Stimulated activated CD4-positive, alpha-beta T cell treated with anti-CD3 and anti-CD28 coated beads, Interleukin-12 subunit alpha, Interleukin-12 subunit beta, amount 100 ng/mL, for 4 hours (primary cell): ENCODE data around the gene RCC2.

Experiments
- DNase-seq: peaks from one replicate; pipeline ENCODE4 v3.0.0-alpha.2; 2020

RCC2 gene

DNA sequence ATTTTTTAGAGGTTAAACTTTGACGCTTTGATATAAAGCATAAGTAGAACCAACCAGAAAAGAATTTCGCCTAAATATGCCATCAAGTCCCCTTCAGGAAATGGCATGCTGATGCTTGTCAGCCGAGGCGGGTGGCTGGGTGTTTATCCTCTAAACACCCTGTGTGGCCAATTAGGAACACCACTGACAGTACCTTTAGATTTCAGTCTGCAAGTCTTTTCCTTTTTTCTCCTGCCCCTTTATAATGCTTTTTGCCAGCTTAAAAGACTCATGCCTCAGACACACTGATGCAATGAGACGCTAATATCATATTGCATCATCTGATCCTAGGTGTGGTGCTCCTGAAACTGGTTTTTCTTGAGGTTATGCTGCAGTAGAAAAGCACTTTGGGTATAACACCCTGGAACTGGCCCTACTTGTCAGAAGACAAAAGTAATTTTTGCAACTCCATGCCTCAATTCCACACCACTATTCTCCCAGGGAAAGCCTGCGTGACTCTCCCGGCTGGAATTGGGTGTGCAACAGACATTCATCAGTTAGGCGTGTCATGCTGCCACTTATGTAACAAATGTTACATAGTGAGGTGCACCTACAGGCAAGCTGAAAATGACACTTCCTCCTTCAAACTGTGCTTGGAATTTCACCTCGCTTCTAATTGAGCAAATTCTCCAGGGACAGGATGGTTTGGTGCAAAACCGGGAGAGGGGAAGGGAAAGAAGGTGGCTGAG, 2.0 kb upstream of the RCC2 start:
- no peak for DNase-seq

DNA sequence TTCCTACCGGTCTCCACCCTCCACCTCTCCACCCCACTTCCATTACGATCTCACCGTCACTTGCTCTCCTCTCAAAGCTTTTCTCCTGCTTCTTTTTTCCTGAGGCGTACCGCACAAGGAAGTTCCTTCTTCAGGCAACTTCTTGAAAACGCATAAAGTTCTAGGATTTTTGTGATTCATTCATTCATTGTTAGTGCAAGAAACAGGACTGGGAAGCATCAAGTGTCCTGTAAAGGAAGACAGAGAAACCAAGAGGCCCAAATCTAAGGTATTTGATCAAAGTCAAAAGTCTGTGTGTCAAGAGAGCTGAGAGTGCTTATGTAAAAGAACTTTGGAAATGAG, 1.3 kb upstream of the RCC2 start:
- DNase-seq: no peak

DNA sequence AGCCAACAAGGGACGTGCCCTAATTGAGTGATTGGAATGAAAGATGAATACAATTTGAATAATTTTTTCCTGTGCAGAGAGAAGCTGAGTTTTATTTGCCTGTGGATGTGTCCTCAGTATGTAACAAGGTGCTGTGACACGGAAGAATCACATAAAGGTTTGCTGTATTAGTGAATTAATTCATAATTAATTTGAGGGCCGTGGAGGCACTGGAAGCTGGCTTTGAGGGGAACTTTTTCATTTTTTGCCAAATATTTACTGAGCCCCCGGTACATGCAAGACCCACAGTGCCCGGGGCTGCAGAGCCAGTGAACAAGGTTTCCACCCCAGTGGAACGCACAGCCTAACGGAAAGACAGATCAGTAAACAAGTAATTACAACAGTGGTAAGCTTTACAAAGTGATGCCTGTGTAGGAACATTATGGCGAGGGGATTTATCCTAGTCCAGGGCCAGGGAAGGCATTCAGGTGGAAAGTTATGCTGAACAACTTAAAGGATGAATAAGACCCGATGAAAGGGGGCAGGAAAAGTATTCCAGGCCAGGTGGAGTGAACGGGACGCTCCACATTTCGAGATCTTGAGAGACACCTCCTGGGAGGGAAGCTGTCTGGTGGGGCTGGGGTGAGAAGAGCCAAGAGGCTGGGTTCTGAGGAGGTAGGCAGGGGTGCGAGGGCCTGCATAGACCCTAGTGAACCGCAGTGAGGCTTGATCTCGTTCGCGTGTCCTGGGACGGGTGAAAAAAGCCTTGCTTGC, 773 bp upstream of the RCC2 start:
- no peak for DNase-seq

DNA sequence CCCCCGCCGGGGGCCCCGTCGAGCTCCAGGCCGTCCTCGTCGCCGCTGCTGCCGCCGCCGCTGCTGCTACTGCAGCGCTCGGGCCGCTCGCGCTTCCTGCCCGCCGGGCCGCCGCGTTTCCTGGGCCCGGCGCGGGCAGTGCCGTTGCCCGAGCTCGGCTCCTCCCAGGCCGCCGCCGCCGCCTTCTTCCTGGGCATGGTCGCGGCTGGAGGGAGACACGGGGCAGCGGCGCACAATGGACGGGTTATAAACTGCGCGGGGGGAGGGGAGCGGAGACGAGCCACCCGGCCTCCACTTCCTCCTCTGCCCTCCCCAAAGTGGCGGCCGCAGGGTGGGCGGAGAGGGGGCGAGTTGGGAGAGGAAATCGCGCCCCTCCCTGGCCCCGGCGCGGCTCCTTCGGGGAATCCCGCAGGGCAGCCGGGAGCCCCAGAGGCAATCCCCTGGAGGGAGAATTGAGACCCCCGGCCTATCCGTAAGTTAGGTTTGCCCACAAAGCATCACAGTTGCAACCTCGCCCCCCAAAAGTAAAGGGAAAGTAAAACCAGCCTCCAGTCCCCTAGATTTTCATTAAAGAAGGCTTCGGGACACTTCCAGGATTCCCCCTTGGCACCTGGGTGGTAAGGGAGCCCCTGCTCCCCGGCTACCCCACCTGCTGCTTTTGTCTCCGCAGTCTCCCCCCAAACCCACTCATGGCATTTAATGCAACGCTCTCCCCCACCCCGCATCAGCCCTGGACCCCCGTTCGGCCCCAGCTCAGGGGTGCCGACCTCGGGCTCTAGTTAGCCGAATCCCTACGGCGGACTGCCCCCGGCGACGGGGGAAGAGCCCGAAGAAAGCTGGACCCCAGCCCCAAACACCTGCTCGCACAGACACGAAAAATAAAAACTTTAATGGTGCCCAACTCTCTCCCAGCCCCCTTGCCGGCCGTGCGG, 893 bp downstream of the RCC2 start:
- peak; percentile 76 for DNase-seq

DNA sequence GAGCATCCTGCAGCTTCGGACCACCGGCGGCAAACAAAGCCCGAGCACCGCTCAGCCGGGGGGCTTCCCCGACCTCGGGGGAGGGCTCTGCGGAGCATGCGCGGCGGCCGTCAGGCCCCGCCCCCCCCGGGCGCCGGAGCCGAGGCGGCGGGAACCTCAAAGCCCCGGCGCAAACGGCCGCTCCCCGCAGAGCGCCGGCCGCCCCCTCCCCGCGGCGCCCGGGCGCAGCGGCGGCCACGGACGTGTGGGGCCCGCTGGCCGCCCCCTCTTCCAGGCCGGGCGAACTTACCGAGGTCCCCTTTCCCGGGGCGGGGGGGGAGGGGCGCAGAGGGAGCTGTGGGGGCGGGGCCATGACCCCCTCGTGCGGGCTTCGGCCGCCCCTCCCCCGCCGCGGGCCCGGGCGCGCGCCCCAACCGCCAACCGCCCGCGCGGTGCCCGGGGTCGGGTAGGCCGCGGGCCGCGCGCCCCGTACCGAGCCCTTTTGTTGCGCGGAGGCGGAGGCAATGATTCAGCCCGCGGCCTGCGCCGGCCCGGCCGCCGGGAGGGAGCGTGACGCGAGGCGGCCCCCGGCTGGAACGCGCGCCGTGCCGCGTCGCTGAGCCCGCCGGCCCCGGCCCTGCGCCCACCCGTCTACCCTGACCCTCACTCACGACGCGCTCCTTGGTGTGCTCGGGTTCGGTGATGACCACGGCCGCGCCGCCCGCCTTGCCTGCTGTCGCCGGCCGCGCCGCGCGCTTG, 1.7 kb downstream of the RCC2 start:
- peak; percentile 63 for DNase-seq

DNA sequence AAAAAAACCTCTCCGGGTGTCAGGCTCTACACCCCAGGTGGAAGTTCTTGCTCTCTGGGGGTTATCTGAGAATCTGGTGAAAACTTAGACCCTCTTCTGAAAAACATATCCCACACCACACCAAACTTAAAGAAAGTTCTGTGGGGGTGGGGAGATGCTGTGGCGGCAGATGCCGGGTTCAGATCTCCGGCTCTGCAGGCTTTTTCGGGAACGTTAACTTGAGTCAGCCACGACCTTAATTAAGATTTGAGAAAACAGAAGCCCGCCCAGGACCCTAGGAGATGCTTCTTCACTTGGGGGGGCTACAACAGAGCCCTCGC, 2.3 kb downstream of the RCC2 start:
- DNase-seq: no peak

DNA sequence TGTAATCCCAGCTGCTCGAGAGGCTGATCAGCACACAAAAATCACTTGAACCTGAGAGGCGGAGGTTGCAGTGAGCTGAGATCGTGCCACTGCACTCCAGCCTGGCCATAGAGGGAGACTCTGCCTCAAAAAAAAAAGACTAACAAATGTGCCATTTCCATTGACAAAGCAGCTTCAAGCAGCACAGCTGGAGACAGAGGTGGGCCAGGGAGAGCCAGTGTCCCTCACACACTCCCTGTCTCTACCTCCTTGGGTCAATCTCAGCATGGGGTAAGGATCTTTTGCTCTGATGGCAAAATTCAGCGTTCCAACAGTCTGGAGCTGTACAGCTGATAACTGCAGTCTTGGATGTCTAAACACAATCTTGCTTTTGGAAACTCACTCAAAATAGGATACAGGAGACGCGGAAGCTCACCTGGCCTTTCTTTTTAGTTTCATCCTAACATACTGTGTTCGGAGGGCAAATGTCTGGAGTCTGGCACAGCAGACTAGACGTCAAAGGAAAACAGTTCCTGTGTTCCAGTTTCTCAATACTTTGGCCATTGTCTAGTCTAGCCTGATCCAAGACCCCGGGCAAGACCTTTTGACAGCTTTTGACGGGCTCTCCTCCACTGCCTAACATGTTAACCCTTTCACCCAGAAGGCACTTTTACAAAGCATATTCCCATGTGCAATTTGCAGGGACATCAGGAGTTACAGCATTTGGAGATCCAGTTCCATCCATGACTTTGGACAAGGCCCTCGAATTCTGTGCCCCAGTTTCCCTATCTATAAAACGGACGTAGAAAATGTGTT, 2.9 kb downstream of the RCC2 start:
- DNase-seq: no peak

DNA sequence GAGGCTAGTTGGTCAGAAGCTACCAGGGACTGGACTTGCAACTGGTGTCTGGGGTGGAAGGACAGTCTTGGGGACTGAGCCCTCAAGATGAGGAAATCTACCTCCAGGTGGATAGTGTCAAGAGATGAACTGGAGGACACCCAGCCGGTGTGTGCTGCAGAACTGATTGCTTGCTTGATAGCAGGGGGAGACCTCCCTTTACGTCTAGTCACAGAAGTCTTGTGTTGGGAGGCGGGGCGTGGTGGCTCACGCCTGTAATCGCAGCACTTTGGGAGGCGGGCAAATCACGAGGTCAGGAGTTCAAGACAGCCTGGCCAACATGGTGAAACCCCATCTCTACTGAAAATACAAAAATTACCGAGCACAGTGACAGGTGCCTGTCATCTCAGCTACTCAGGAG, 4.9 kb downstream of the RCC2 start:
- DNase-seq: no peak

DNA sequence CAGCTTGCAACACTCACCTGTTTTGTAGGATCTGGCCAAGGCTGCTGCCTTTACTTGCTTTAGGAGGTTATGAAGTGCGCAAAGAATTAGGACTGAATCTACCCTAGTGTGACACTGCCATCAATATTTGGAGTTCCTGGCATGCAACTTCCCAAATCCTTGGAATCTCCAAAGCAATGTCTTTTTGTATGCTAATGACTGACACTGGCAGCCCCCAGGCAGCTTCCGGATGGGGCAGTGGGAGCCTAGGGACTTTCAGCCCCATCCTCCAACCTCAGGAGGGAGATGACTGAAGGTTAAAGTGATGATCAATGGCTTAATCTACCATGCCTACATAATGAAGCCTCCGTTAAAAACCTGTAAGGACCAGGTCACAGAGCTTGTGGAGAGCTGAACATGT, 5.5 kb downstream of the RCC2 start:
- DNase-seq: no peak

DNA sequence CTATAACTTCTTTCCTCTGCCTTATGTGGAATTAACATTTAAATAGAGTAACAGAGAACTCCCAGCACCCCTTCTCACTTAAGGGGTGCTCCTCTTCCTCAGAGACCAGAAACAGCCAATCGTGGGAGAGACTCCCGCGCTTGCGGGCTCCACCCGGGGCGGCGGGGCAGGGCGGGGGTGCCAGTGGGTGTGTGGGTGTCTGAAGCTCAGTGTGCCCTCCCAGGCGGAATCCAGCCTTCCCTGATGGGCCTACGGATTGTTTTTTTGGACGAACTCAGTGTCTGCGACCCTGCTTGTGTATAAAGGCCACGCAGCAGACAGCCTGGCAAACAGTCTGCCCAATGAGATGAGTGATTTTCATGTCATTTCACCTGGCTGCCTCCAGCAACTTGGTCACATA, 6.2 kb downstream of the RCC2 start:
- DNase-seq: no peak

DNA sequence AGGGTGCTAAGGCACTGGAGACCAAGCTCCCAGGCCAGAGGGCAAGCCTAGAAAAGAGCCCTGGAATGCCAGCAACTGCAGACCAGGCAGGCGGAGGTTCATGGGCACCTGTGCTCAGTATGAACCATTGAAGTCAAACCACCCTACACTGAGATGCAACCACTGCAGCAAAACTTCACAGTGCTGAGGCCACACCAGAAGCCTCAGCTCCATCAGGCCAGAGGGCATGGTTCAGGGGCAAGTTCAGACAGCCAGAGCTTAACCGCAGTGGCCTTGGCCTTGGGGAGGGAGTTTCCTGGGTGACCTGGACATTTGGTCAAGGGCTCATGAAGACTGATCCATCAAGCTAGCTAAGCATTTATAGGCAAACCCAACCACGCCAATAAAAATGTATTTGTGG, 7.1 kb downstream of the RCC2 start:
- no peak for DNase-seq

DNA sequence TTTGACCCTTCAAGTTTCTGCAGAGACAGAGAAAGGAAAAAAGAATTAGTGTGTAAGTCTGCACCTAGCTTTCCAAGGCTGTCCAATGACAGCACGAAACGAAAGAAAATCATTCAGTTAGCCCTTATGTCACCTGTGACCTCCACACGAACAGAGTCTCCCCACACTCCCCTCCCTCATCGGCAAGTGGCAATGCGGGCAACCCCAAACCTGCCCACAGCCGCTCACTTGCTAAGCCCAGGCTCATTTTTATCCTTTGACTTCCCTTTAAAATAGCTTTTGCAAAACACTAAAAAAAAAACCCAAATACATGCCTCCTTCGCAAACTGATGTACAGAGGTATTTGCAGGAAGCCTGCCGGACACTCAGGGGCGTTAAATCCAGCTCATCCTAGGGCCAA, 10.3 kb downstream of the RCC2 start:
- DNase-seq: no peak

DNA sequence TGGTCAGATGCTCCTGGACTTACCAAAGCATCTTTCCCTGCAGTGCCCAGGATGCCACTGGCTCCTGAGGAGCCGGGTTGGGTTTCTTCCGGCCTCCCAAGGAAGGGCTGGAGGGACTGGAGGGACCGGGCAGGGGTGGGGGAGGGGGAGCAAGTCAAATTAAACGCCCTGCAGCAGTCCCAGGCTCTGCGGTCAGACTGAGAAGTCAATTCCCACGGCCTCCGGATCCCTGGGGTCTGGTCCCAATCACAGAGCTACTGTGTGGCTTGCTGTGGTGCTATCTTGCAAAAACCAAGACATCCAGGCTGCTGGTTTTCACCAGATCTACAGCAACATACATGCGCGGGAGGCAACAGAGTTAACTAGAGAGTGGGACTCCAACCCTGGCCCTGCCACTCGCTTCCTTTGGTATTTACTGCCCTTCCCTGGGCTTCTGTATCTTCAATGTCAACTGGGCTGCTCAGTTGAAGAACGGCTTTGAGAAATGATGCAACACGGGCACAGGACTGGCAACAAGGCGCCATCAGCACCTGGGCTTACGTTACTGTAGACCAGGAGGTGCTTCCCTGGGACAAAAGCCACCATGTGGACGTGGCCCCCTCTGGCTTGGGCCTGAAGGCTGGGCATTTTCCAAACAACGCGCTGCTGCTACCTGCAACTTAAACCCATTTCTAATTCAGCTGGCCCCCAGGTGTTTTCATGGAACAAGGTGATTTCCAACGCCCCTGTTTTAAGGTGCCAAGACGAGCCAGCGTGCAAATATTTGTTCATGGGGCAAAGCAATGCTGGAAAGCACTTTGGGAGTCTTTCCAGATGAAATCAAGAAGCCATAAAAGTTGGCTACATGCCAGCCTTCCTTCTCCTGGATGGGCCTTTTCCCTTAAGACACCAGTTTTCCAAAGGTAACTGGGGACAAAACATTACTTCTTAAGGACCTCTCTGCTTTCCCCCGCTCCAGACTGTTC, 11.5 kb downstream of the RCC2 start:
- DNase-seq: no peak

DNA sequence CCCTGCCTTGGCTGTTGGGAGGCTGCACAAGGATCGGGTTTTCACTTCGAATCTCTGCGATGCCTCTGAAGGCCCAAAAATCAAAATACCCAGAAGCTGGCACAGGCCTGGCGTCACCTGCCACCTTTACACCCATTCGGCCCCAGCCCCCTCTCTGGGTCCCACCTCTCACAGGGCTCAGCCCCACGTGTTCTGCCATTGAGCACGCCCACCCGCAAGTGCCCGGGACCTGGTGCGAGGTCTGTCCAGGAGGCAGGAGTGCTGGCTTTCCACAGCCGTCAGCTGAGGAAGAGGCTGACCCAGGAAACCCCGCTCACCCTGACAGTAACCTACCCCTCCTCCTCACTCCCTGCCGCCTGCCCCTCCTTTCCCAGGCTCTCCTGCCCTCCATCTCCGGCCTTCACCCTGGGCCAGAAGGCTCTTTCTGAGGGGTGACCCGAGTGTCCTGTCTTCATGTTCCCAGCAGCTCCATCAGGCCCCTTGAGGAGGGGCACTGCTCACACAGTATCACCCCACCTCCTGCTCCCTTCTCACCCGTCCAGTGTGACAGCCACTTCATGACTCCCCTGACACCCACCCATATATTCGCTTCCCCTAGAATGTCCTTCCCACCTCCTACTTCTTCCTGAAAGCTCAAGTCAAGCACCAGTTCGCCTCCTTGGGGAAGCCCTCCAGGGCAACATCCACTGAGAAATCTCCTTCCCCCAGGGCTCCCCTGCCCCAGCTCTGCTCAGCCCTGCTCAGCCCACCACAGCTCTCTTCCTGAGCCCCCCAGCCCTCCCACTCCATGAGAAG, 13.5 kb downstream of the RCC2 start:
- no peak for DNase-seq

DNA sequence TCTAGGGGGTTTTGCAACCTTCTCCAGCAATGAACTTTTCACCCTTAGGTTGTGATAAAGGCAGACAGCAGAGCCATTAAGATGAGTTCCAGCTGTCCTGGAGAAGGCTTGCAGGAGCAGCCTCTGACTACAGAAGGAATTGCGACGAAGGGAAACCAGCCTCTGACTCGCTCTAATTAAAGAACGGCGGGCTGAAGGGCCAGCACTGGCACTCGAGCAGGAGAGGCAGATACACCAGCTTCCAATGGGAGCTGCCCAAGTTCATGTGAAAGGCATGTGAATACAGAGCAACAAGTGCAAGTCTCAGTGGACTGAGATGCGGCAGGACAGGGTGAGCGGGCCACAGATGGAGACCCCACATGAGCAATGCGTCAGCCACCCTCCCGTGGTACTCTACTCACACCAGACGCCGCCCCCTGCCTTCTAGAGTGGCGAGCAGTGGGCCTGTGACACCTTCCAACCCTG, 15.7 kb downstream of the RCC2 start:
- DNase-seq: no peak

DNA sequence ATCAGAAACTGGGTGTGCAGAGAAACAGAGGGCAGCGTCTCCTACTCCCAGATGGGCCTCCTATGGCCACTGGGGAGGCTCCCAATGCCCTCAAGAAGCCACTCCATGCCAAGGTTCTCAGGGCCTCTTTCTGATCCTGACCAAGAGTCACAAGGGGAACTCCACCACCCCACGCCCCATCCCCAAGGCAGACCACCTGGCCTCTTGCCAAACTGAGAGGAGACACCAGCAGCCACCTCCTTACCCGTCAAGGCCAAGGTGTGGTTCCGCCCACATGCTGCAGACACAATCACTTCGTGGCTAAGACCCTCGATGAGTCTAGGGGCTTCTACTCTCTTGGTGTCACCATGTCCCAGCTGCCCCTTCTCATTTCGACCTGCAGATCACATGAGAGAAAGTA, 17.0 kb downstream of the RCC2 start:
- DNase-seq: no peak

DNA sequence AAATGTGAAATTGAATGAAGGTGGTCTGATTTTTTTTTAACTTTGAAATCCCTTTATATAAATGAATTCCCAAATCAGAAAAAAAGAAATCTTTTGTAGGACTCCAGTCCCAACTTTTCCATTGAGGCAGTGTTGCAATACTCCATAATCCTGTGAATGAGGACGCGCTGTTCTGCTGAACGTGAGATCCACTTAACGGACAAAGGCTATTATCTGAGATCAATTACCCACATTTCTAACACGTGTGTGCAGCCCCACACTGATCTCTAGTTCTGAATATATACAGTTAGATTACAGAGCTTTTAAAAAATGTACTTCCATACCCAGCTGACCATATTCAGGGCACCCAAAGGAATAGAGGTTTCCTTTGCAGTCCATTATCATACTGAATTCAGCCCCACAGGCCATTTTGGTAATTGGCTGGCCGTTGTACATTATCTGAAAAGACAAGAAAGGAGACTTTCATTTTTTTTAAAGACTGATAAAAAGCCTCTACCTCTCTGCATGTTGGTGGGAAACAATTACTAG, 19.0 kb downstream of the RCC2 start:
- DNase-seq: no peak

DNA sequence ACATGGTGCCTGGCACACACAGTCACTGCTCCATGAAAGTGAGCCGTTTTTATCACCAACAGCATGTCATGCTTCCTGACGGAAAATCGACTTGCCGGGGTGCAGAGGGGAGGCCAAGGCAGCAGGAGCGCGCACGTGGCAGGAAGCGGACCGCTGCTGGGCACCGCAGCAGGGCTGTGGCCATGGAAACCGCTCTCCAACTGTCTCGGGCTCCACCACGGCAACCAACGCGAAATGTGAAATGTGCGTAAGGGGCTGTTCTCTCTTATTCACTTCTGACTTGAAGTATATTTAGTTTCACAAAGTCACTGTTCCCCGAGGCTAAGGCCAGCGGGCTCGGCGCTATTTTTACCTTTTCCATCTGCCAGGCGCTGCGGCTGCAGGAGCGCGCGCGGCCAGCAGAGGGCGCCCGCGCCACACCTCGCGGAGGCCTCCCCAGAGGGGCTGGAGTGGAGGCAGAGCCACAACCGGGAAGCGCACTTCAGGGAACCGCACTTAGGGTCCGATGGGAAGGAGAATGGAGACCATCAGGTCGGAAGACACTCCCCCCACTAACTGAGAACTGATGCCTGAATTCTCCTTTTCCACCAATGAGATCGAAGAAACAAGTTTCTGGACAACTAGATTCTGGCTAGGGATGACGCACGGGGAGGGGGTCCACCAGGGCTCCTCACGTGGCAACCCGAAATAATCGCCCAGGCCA, 19.7 kb downstream of the RCC2 start:
- peak; percentile 64 for DNase-seq

DNA sequence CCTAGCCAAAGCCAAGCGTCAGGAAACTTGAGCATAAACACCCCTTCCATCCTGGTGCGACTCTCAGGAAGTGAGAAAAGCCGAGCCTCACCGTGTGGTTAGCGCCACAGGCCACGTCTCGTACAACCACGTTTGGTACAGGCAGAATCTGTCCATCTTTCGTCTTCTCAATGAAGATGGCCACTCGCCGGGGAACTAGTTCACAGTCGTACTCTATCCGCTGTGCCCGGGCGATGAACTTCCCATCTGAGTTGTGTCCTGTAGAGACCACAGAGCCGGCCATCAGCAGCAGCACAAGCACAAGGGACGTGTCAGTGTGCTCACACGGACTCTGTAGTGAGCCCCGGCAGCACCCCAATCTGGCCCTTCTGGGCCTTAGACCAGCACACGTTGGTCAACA, 23.1 kb downstream of the RCC2 start:
- DNase-seq: no peak
